ENCODE data around the gene MBTPS1.

DNA sequence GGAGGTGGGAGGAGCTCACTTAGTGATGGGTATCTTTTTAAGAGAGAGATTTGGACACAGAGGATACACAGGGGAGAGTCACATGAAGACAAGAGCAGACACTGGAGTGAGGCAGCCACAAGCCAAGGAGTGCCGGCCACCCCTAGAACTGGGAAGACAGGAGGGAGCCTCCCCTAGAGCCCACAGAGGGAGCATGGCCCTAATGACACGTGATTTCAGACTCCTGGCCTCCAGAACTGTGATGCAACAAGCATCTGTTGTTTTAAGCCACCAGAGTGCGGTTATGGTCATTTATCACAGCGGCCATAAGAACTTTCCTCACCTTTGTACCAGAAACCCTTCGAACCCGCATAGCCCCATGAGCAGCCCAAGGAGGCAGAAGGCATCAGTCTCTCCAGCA lies 107.5 kb downstream of the MBTPS1 start:
- no peak for TF ChIP-seq POLR2AphosphoS5 (IDR thresholded peaks at IDR 0.05; ENCODE audit: low read depth, low read length)
- no peak for TF ChIP-seq POLR2A (IDR thresholded peaks at IDR 0.05; ENCODE audit: low read depth, low read length)
